ENCODE results near the gene JUP. TPM values are rescaled to one million over a fixed set of nuclear protein-coding genes. Genes with fewer than 3 reads are reported as not detected.
A peak's percentile ranks its signal among the peaks of the same experiment; 100 is the strongest.
"Not testable (repeated sequence)": the region's sequence is repeated elsewhere in the genome, so short reads cannot be mapped to it uniquely, and the experiment has no call there.

Gene JUP
- 100 to 1,000 TPM; 317 to 353 TPM for total RNA-seq

- peaks cover 3% of the 10 kb centered on the region for H3K4me1 ChIP-seq
- H3K27ac ChIP-seq: peak within 1 kb of the TSS; percentile 92
- H3K36me3 ChIP-seq: no peaks in the 10 kb centered on the region
- H3K9me3 ChIP-seq: no peaks in the 10 kb centered on the region
- peak within 1 kb of the TSS; percentile 92 to 93 for H3K9ac ChIP-seq (ENCODE audit: low read depth in 2 of 2, low read length in 2 of 2)
- peak; percentile 100 for DNase-seq
- H3K27me3 ChIP-seq: no peaks in the 10 kb centered on the region
- intact Hi-C loops (cut with DNase I): no loop called here
- TF ChIP-seq CTCF (IDR thresholded peaks at IDR 0.05): peak; percentile 63
- peak within 1 kb of the TSS; percentile 70 for H3K4me3 ChIP-seq
These were observed at the start of gene JUP for GRCh38 chr17:41786227-41787020. Gene JUP (minus strand): TSS chr17:41786711. CDS start chr17:41771854, 14,857 bp downstream.

- Histone ChIP-seq H3K4me3 (peak within 1 kb of the TSS; percentile 93), H3K27me3 (no peaks in the 10 kb centered on the region), H3K36me3 (no peaks in the 10 kb centered on the region), H3K27ac (peak within 1 kb of the TSS; percentile 50), H3K9me3 (no peaks in the 10 kb centered on the region), H3K4me1 (no peaks in the 10 kb centered on the region), H3K9ac (ENCODE audit: low read depth in 2 of 2, low read length in 2 of 2) (peak within 1 kb of the TSS; percentile 70 to 87)
- no peak for TF ChIP-seq CTCF (IDR thresholded peaks at IDR 0.05)
- DNase-seq: peak; percentile 53
- intact Hi-C loops (cut with DNase I): no loop called here
These were observed 49.5 kb upstream of the JUP start, which contains the start of gene NT5C3B for GRCh38 chr17:41835800-41836549. Gene NT5C3B (minus strand): TSS chr17:41836232. CDS start chr17:41836193, 39 bp downstream.

- Histone ChIP-seq H3K4me1 (no peaks in the 10 kb centered on the region), H3K4me3 (peak overlapping the region; percentile 93), H3K27ac (peak overlapping the region; percentile 50), H3K27me3 (no peaks in the 10 kb centered on the region), H3K9me3 (no peaks in the 10 kb centered on the region), H3K9ac (ENCODE audit: low read depth in 2 of 2, low read length in 2 of 2) (peak overlapping the region; percentile 53 to 87), H3K36me3 (no peaks in the 10 kb centered on the region)
- intact Hi-C loops (cut with DNase I): no loop called here
- DNase-seq: no peak
- TF ChIP-seq CTCF (IDR thresholded peaks at IDR 0.05): no peak
These were observed 48.8 kb upstream of the JUP start for GRCh38 chr17:41835214-41835799.

GRCh38 chr17:41829961-41830360 lies 43.5 kb upstream of the JUP start:
- H3K9ac ChIP-seq (ENCODE audit: low read depth in 2 of 2, low read length in 2 of 2); H3K27ac ChIP-seq; H3K9me3 ChIP-seq; intact Hi-C loops (cut with DNase I); H3K27me3 ChIP-seq; H3K4me3 ChIP-seq; DNase-seq; H3K36me3 ChIP-seq; H3K4me1 ChIP-seq: not testable (repeated sequence)

GRCh38 chr17:41825175-41825845 lies 38.8 kb upstream of the JUP start:
- no peaks in the 10 kb centered on the region for H3K9me3 ChIP-seq
- no peaks in the 10 kb centered on the region for H3K4me1 ChIP-seq
- no peak for DNase-seq
- no peak overlapping the region for H3K9ac ChIP-seq (ENCODE audit: low read depth in 2 of 2, low read length in 2 of 2)
- no peaks in the 10 kb centered on the region for H3K36me3 ChIP-seq
- intact Hi-C loops (cut with DNase I): no loop called here
- H3K27me3 ChIP-seq: no peaks in the 10 kb centered on the region
- H3K4me3 ChIP-seq: no peak overlapping the region
- TF ChIP-seq CTCF (IDR thresholded peaks at IDR 0.05): no peak
- H3K27ac ChIP-seq: no peak overlapping the region

Data from colonic mucosa (tissue), 4 donors.